NCI-H187 (cell line): Measurements from ENCODE around the gene TTYH2.

Experiments used
- DNase-seq, 2 experiments: peaks; one replicate each; lab custom pipeline; 2025; lab: John Stamatoyannopoulos, UW

The TTYH2 gene

DNA sequence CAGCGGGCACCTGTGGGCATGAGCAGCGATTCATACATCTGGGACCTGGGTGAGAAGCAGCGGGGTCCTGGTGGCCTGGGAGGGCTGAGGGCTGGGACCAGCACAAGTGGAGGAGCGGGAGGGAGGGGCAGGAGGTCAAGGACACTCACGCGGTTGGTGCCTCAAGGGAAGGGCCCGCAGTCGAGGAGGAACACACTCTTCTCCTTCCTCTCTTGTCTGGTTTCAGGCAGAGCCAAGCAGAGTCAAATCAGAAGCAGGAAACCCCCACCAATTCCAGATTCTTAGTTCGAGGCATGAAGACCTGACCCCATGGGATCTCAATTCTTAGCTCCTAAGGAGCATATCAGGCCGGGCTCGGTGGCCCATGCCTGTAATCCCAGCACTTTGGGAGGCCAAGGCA is 76.3 kb downstream of the TTYH2 start:
- DNase-seq: no peak

- DNase-seq: no peak
Observed at GRCh38 chr17:74290340-74290739, 77.0 kb downstream of the TTYH2 start.

DNA sequence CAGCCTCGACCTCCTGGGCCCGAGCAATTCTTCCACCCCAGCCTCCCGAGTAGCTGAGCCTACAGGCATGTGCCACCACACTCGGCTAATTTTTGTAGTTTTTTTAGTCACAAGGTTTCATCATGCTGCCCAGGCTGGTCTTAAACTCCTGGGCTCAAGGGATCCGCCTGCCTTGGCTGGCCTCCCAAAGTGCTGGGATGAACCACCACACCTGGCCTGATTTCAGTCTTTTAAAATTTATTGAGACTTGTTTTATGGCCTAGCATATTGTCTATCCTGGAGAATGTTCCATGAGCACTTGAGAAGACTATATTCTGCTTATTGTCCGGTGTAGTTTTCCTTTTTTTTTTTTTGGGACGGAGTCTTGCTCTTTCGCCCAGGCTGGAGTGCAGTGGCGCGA is 79.1 kb downstream of the TTYH2 start:
- DNase-seq: no peak

- DNase-seq: no peak
Observed at GRCh38 chr17:74295625-74296547, 82.5 kb downstream of the TTYH2 start.

DNA sequence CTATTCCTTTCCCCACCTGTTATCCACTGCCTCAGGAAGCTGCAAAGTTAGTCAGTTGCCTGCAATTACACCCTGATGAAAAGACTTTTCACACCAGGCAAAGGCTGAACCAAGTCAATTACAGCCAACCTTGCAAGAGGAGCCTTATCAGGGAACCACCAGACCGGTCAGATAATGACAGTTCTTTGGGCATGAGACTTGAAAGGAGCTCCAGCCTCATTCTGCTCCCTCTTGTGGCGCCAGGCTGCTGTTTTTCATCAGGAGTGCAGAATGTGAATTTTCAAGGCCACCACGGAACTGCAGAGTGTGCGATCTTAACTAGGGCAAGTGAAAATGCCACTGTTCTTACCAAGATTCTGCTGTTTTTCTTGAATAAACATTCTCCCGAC is 83.2 kb downstream of the TTYH2 start:
- DNase-seq: no peak

DNA sequence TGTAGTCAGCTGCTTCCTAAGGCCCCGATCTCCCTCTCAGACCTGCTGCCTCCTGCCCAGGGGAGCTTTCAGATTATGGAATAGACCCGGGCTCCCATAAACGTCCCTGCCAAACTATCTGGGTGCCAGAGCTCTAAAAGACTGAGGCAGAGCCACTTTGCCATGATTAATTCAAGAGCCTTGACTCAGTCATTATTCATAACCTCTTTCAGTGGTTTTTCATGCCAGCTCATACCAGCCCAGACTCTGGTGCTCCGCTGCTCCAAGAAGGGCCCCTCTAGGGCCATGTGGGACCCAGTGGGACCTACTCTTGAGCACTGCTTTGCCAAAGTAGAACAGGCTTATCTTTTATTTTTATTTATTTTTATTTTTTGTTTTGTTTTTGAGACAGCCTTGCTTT is 84.6 kb downstream of the TTYH2 start:
- no peak for DNase-seq

DNA sequence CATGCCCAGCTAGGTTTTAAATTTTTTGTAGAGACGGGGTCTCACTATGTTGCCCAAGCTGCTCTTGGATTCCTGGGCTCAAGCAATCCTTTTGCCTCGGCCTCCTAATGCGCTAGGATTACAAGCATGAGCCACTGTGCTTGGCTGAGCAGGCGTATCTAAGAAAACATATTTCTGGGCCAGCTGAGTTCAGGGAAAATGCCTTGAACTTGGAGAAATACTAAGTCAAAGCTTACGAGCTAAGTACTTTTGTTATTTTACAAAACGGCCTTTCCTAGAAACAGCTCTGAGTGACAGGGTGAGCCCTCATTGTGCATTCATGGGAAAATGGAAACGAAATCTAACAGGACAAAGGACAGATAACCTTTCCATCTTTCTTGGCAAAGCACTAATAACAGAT is 85.4 kb downstream of the TTYH2 start:
- DNase-seq: no peak

- DNase-seq: no peak
Observed at GRCh38 chr17:74299226-74300009, 86.0 kb downstream of the TTYH2 start.

- DNase-seq: no peak
Observed at GRCh38 chr17:74303305-74303704, 89.9 kb downstream of the TTYH2 start.

DNA sequence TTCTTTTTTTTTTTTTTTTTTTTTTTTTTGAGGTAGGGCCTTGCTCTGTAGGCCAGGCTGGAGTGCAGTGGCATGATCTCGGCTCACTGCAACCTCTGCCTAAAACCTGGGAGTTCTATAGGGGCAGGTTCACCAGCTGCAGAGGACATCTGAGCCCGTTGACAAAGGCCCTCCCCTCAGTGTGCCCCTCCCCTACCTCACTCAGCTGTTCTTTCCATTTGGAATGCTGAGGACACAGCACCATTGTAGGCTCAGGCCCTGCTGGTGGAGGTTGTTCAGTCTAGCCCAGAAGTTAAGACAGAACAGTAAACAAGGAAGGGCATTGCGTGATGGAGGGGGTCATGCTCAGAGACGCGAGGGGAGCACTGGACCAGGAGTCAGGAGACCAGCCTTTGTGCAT is 90.8 kb downstream of the TTYH2 start:
- DNase-seq: no peak

DNA sequence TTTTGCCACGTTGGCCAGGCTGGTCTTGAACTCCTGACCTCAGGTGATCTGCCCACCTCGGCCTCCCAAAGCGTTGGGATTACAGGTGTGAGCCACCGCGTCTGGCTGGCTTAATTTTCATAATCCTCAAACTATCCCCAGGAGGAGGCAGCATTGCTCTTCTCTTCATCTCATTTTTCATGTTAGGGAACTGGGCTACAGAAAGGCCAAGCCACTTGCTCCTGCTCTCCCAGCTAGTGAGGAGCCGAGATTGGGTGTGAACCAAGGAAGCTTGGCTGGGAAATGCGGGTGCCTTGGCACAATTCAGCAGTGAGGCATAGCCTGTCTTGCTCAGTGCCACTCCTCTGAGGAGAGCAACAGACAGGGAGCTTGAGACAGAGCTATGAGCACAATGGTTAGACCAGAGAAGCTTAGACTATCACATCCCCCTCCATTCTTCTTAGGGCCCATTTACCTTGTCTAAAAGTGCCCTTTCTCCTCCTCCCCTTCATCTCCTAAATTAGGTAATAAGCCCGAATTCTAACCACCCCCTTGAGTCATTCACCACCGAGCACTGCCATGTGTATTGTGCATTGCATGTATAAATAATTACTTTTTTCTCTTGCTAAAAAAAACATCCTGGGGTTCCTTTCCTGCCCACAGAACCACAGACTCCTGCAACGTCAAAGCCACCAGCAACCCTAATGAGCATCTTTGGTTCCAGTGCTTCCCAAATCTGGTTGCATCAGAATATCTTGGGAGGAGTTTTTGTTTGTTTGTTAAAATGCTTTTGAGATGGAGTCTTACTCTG is 92.7 kb downstream of the TTYH2 start:
- DNase-seq: peak in 1 of 2 experiments; percentile 23

- DNase-seq: no peak
Observed at GRCh38 chr17:74307984-74308773, 94.8 kb downstream of the TTYH2 start.

DNA sequence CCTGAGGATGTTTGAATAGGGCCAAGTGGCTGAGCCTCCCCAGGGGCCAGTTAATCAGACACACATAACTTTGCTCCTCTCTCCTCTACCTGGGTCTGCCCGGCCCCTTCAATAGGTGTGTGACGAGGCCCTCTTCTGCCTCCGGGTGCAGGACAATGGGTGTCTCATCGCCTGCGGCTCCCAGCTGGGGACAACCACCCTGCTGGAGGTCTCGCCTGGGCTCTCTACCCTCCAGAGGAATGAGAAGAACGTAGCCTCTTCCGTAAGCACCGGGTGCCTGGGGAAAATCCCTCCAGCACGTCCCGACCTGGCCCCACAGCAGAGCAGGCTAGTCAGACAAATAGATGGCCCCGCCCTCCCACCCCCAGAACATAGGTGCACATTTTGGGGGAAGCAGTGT is 96.5 kb downstream of the TTYH2 start:
- DNase-seq: no peak
